Skin of body (tissue), 2 donors: ENCODE results near the gene TCF15. TPM values are rescaled to one million over a fixed set of nuclear protein-coding genes. Genes with fewer than 3 reads are reported as not detected.

Experiments
- DNase-seq: peaks from one replicate; lab custom pipeline; 2025; lab: John Stamatoyannopoulos, UW
- total RNA-seq: library from RNA; depleted of rRNA; stranded (reverse); fragments of >200 nt; gene quantifications from one replicate; pipeline ENCODE4 v1.2.3, GENCODE V29; 2014

Gene TCF15
- total RNA-seq: 0.49 TPM

GRCh38 chr20:610130-611046 lies at the start of gene TCF15:
TSS of gene TCF15 (minus strand) at chr20:610309. CDS start at chr20:610237, 72 bp downstream.
- DNase-seq: no peak

- DNase-seq: no peak
Measured at GRCh38 chr20:658731-659291, 48.7 kb upstream of the TCF15 start.

- DNase-seq: no peak
Measured at GRCh38 chr20:658202-658601, 48.1 kb upstream of the TCF15 start.

- DNase-seq: no peak
Measured at GRCh38 chr20:655726-656624, 45.9 kb upstream of the TCF15 start.

GRCh38 chr20:654417-654750 lies 44.3 kb upstream of the TCF15 start:
- DNase-seq: no peak

GRCh38 chr20:653590-654416 lies 43.7 kb upstream of the TCF15 start:
- no peak for DNase-seq

- DNase-seq: peak; percentile 32
Measured at GRCh38 chr20:653110-653589, 43.0 kb upstream of the TCF15 start, which contains the start of gene SRXN1. TSS of gene SRXN1 (minus strand) at chr20:653200. CDS start at chr20:653185, 15 bp downstream.

- DNase-seq: no peak
Measured at GRCh38 chr20:652615-653109, 42.6 kb upstream of the TCF15 start.

GRCh38 chr20:651713-652614 lies 41.9 kb upstream of the TCF15 start:
- DNase-seq: no peak

GRCh38 chr20:650954-651353 lies 40.8 kb upstream of the TCF15 start:
- no peak for DNase-seq

- no peak for DNase-seq
Measured at GRCh38 chr20:650281-650680, 40.2 kb upstream of the TCF15 start.

GRCh38 chr20:647479-648019 lies 37.4 kb upstream of the TCF15 start:
- DNase-seq: no peak

GRCh38 chr20:646868-647233 lies 36.7 kb upstream of the TCF15 start:
- no peak for DNase-seq

- no peak for DNase-seq
Measured at GRCh38 chr20:646107-646867, 36.2 kb upstream of the TCF15 start.

GRCh38 chr20:645318-646106 lies 35.4 kb upstream of the TCF15 start:
- peak; percentile 56 for DNase-seq

- no peak for DNase-seq
Measured at GRCh38 chr20:644692-645317, 34.7 kb upstream of the TCF15 start.
